Small intestine (tissue), 16 donors: ENCODE results near the gene PGAP3. TPM values are rescaled to one million over a fixed set of nuclear protein-coding genes. Genes with fewer than 3 reads are reported as not detected.

Source experiments
- DNase-seq, 2 donors: peaks; one replicate each; pipeline versions ENCODE4 v3.0.0 to v3.0.0-alpha.2; 2013
- FAIRE-seq: peaks from 2 replicates; lab custom pipeline; 2012; peaks lifted over from hg19 to GRCh38; lab: Jason Lieb, UNC
- H3K27ac ChIP-seq, 3 donors: one replicate each; pipeline ENCODE4 v1.5.1; 2013; ENCODE audit warnings: low read length in 2 of 3, mild to moderate bottlenecking in 2 of 3, control low read depth in 1 of 3, inconsistent platforms in 1 of 3, low read depth in 1 of 3, moderate library complexity in 1 of 3
- H3K27me3 ChIP-seq, 3 donors: one replicate each; pipeline ENCODE4 v1.6.1; 2013; ENCODE audit warnings: low read length in 3 of 3, inconsistent platforms in 1 of 3; ENCODE audit not compliant: control insufficient read depth in 3 of 3, insufficient read depth in 3 of 3
- H3K36me3 ChIP-seq, 3 donors: one replicate each; pipeline ENCODE4 v1.6.1; 2013; ENCODE audit warnings: low read length in 3 of 3, inconsistent platforms in 1 of 3, low read depth in 1 of 3, mild to moderate bottlenecking in 1 of 3, moderate library complexity in 1 of 3; ENCODE audit not compliant: control insufficient read depth in 3 of 3, insufficient read depth in 2 of 3
- H3K4me1 ChIP-seq, 3 donors: one replicate each; pipeline ENCODE4 v1.6.1; 2013; ENCODE audit warnings: low read length in 2 of 3, inconsistent platforms in 1 of 3, low read depth in 1 of 3, mild to moderate bottlenecking in 1 of 3, moderate library complexity in 1 of 3; ENCODE audit not compliant: control insufficient read depth in 3 of 3, insufficient read depth in 2 of 3
- H3K4me3 ChIP-seq, 3 donors: one replicate each; pipeline ENCODE4 v1.5.1; 2013; ENCODE audit warnings: low read length in 3 of 3, control low read depth in 1 of 3, inconsistent platforms in 1 of 3, low read depth in 1 of 3, mild to moderate bottlenecking in 1 of 3, moderate library complexity in 1 of 3
- H3K9me3 ChIP-seq, 2 donors: one replicate each; pipeline ENCODE4 v1.6.1; 2013; ENCODE audit warnings: low read depth in 1 of 2, low read length in 1 of 2; ENCODE audit not compliant: control insufficient read depth in 2 of 2, insufficient read depth in 1 of 2
- WGBS, 3 donors: extraction: QIAGEN DNeasy Blood & Tissue Kit; methylation state at CpG; one replicate each; pipeline ENCODE4 v1.1.7; 2013; 5-methylcytosine and 5-hydroxymethylcytosine counted together
- long read RNA-seq, 10 donors: transcript quantifications; one replicate each; lab custom pipeline, GENCODE V29; 2026
- polyA plus RNA-seq, 4 donors: library from polyadenylated mRNA; stranded (reverse) in 3 of 4; unstranded in 1 of 4; fragments of 200-250 nt in 3 of 4; fragments of 120-200 nt in 1 of 4; gene quantifications; one replicate each; pipeline versions ENCODE4 v1.2.1 to v1.2.3, GENCODE V29; 2013
- donor health status: healthy with polysubstance abuse.
- donor health status: control.
- donor health status: control.
- donor health status: Bipolar disorder and iron deficiency.
- donor health status: healthy.

Gene PGAP3, protein sequence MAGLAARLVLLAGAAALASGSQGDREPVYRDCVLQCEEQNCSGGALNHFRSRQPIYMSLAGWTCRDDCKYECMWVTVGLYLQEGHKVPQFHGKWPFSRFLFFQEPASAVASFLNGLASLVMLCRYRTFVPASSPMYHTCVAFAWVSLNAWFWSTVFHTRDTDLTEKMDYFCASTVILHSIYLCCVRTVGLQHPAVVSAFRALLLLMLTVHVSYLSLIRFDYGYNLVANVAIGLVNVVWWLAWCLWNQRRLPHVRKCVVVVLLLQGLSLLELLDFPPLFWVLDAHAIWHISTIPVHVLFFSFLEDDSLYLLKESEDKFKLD
- 10 to 100 TPM; 20.6 to 41.1 (median 28.6) TPM for polyA plus RNA-seq
- long read RNA-seq, donor 1 = 0 reads
- long read RNA-seq, donor 2, partial matches to known transcripts = 22 of 22 reads
- long read RNA-seq, donor 2, other reads (novel, unspliced or antisense) = 0 of 22 reads
- long read RNA-seq, donor 3, partial matches to known transcripts = 150 of 152 reads
- long read RNA-seq, donor 3, other reads (novel, unspliced or antisense) = 0 of 152 reads
- long read RNA-seq, donor 4 = 0 reads
- long read RNA-seq, donor 5 = 0 reads
- long read RNA-seq, donor 6, transcript PGAP3-201 (8 exons, 2,737 nt) = major isoform, 11 of 12 reads
- long read RNA-seq, donor 6, partial matches to known transcripts = 0 of 12 reads
- long read RNA-seq, donor 6, other reads (novel, unspliced or antisense) = 0 of 12 reads
- long read RNA-seq, donor 7, transcript PGAP3-201 (8 exons, 2,737 nt) = major isoform, 6 of 45 reads
- long read RNA-seq, donor 7, partial matches to known transcripts = 39 of 45 reads
- long read RNA-seq, donor 7, other reads (novel, unspliced or antisense) = 0 of 45 reads
- long read RNA-seq, donor 8 = 0 reads
- long read RNA-seq, donor 9, partial matches to known transcripts = 0 of 2 reads
- long read RNA-seq, donor 9, other reads (novel, unspliced or antisense) = 0 of 2 reads
- long read RNA-seq, donor 10, transcript PGAP3-201 (8 exons, 2,737 nt) = major isoform, 11 of 94 reads
- long read RNA-seq, donor 10, partial matches to known transcripts = 83 of 94 reads
- long read RNA-seq, donor 10, other reads (novel, unspliced or antisense) = 0 of 94 reads

DNA sequence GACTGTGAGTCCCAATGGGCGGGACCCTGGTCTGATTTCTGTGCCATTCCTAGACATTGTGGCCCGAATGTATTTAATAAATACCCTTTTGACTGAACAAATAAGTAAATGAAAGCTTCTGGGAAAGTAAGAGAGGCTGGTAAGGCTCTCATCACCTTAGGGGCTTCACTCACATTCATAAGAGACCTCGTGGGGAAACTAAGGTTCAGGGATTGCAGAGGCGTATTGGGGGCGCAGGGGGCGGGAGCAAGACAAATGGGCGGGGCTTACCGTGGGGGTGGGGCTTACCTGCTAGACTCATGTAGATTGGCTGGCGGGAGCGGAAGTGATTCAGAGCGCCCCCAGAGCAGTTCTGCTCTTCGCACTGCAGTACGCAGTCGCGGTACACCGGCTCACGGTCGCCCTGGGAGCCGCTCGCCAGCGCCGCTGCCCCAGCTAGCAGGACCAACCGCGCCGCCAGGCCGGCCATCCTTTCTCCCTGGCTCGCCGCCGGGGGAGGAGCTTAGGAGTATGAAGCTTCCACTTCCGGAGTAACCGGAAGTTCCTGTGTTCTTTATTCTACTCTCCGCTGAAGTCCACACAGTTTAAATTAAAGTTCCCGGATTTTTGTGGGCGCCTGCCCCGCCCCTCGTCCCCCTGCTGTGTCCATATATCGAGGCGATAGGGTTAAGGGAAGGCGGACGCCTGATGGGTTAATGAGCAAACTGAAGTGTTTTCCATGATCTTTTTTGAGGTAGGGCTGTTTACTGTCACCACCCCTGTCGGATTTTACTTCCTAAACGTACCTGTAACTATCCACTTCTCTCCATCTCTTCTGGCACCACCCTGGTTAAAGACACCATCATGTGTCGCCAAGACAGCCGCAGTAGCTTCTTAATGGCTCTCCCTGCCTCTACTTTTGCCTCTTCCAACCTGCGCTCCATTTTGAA is at the start of gene PGAP3:
PGAP3 (minus strand) TSS at position 512 of the 929 bp plus-strand sequence; CDS start at position 469, 43 bp downstream.
- peak; percentile 88 to 93 for DNase-seq
- H3K36me3 ChIP-seq = peaks cover 0 to 27% (median 0%) of the 10 kb centered on the region in 3 donors

GRCh38 chr17:39737206-39737759 is 49.4 kb upstream of the PGAP3 start:
- Histone ChIP-seq H3K4me1 (peaks cover 0 to 31% (median 2%) of the 10 kb centered on the region in 3 donors), H3K27me3 (peaks cover 0 to 8% (median 4%) of the 10 kb centered on the region in 3 donors), H3K9me3 (no peaks in the 10 kb centered on the region), H3K36me3 (peaks cover 0 to 17% (median 0%) of the 10 kb centered on the region in 3 donors), H3K4me3 (peak overlapping the region in 2 of 3 donors; percentile 38 to 83), H3K27ac (peak overlapping the region; percentile 63 to 98 (median 94))
- FAIRE-seq (no peak), DNase-seq (peak; percentile 77 to 92)
- 3 to 41% (median 32%) methylated on average over 12 to 13 of the region's 13 CpGs for WGBS, 3 donors

More for the DNA sequence above, at the start of gene PGAP3:
- peak within 1 kb of the TSS; percentile 79 to 97 (median 92) for H3K27ac ChIP-seq
- no peaks in the 10 kb centered on the region for H3K27me3 ChIP-seq
- H3K4me1 ChIP-seq = peaks cover 4 to 15% (median 7%) of the 10 kb centered on the region in 3 donors
- H3K9me3 ChIP-seq = no peaks in the 10 kb centered on the region
- 2 to 3% (median 2%) methylated on average over 44 to 45 of the region's 45 CpGs for WGBS, 3 donors
- H3K4me3 ChIP-seq = peak within 1 kb of the TSS; percentile 61 to 82 (median 79)
- no peak for FAIRE-seq

DNA sequence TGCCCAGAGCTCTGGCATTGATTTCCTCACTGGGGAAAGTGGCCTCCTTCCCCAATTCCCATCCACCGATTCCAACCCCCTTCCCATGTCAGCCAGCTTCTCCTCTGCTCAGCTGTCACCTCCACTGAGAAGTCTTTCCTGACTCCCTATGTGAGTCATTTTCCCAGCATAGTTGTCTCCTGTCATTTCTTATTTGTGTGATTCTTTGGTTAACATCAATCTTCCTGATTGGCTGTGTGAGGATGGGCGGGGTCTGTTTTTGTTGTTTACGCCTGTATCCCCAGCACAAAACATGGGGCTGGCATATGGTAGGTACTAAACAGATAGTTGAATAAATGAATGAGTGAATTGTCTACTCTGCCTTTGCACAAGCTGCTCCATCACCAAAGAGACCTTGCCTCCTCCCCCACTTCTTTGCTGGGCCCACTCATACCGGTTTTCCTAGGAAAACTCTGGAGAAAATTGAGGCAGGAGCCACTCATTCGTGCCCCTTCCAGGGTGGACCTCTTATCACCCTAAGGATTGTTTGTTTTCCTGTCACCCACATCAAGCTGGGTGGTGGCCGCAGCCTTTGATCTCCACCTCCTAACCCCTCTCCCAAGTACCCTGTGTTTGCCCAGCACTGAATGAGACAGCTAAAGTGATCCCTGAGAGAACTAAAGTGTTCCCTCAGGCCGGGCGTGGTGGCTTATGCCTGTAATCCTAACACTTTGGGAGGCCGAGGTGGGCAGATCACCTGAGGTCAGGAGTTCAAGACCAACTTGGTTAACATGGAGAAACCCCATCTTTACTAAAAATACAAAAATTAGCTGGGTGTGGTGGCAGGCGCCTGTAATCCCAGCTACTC is 48.7 kb upstream of the PGAP3 start:
- FAIRE-seq (no peak), DNase-seq (peak in 1 of 2 donors; percentile 28)
- peak overlapping the region; percentile 41 to 98 (median 69) for H3K27ac ChIP-seq
- H3K27me3 ChIP-seq = peaks cover 0 to 8% (median 4%) of the 10 kb centered on the region in 3 donors
- peaks cover 0 to 11% (median 0%) of the 10 kb centered on the region in 3 donors for H3K36me3 ChIP-seq
- 24 to 59% (median 46%) methylated on average over 10 of the region's 10 CpGs for WGBS, 3 donors
- peaks cover 0 to 30% (median 2%) of the 10 kb centered on the region in 3 donors for H3K4me1 ChIP-seq
- H3K4me3 ChIP-seq = peak overlapping the region in 2 of 3 donors; percentile 38 to 83
- no peaks in the 10 kb centered on the region for H3K9me3 ChIP-seq

- Histone ChIP-seq H3K4me1 (peaks cover 0 to 24% (median 2%) of the 10 kb centered on the region in 3 donors), H3K4me3 (no peak overlapping the region), H3K36me3 (peaks cover 0 to 5% (median 0%) of the 10 kb centered on the region in 3 donors), H3K9me3 (no peaks in the 10 kb centered on the region), H3K27me3 (peaks cover 0 to 8% (median 4%) of the 10 kb centered on the region in 3 donors), H3K27ac (peak overlapping the region in 2 of 3 donors; percentile 5 to 27)
- DNase-seq (no peak), FAIRE-seq (no peak)
- WGBS, 3 donors = 16 to 54% (median 41%) methylated on average over 2 of the region's 2 CpGs
These were observed 48.0 kb upstream of the PGAP3 start for GRCh38 chr17:39735882-39736281.

DNA sequence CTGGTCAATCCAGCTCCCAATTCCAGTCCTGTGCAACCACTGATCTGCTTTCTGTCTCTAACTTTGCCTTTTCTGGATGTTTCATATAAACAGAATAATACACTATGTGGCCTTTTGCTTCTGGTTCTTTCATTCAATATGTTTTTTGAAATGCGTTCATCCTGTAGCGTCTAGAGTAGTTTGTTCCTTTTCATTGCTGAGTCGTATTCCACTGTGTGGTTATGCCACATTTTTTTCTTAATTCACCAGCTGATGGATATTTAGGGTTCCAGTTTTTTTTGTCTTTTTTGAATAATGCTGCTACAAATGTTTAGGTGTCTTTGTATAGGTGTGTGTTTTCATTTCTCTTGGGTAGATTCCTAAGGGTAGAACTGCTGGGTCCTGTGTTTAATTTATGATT is 44.7 kb upstream of the PGAP3 start:
- Histone ChIP-seq H3K36me3 (peaks cover 0 to 22% (median 2%) of the 10 kb centered on the region in 3 donors), H3K9me3 (no peaks in the 10 kb centered on the region), H3K27ac (no peak overlapping the region), H3K27me3 (no peaks in the 10 kb centered on the region), H3K4me3 (no peak overlapping the region), H3K4me1 (peaks cover 0 to 23% (median 6%) of the 10 kb centered on the region in 3 donors)
- WGBS, 3 donors = 94 to 98% (median 94%) methylated on average over 3 of the region's 3 CpGs
- DNase-seq (no peak), FAIRE-seq (no peak)

GRCh38 chr17:39730095-39730921 is 42.5 kb upstream of the PGAP3 start, which contains the start of gene MIEN1:
MIEN1 (minus strand) TSS chr17:39730532; CDS start chr17:39730495, 37 bp downstream.
- H3K27me3 ChIP-seq = no peaks in the 10 kb centered on the region
- FAIRE-seq = no peak
- 0 to 1% (median 1%) methylated on average over 55 to 65 of the region's 65 CpGs for WGBS, 3 donors

More at GRCh38 chr17:39730095-39730921, 42.5 kb upstream of the PGAP3 start, which contains the start of gene MIEN1:
- Histone ChIP-seq H3K4me1 (peaks cover 0 to 9% (median 6%) of the 10 kb centered on the region in 3 donors), H3K9me3 (no peaks in the 10 kb centered on the region), H3K4me3 (peak within 1 kb of the TSS; percentile 63 to 86 (median 66)), H3K27ac (peak within 1 kb of the TSS; percentile 75 to 95 (median 87)), H3K36me3 (peaks cover 6 to 44% (median 8%) of the 10 kb centered on the region in 3 donors)
- peak; percentile 88 to 95 for DNase-seq
